OCI-LY1 (cell line): ENCODE results near the gene CFH.
"Not testable (repeated sequence)": the region's sequence is repeated elsewhere in the genome, so short reads cannot be mapped to it uniquely, and the experiment has no call there.

Experiments used
- EZH2 ChIP-seq: fragments of 200-600 bp; sonication (generic), shearing (Covaris generic); IDR thresholded peaks from 2 replicates; pipeline ENCODE4 v1.8.0; 2017; ENCODE audit warnings: borderline replicate concordance, mixed run types, mild to moderate bottlenecking, antibody characterized with exemption, low read length, moderate library complexity, mixed read lengths
- TF ChIP-seq, protein P1 (sequence below): fragments of 200-600 bp; sonication (generic), shearing (Covaris generic); IDR thresholded peaks from 2 replicates; pipeline ENCODE4 v1.5.1; 2017; ENCODE audit warnings: mild to moderate bottlenecking, antibody characterized with exemption, low read length, moderate library complexity, mixed read lengths

DNA sequence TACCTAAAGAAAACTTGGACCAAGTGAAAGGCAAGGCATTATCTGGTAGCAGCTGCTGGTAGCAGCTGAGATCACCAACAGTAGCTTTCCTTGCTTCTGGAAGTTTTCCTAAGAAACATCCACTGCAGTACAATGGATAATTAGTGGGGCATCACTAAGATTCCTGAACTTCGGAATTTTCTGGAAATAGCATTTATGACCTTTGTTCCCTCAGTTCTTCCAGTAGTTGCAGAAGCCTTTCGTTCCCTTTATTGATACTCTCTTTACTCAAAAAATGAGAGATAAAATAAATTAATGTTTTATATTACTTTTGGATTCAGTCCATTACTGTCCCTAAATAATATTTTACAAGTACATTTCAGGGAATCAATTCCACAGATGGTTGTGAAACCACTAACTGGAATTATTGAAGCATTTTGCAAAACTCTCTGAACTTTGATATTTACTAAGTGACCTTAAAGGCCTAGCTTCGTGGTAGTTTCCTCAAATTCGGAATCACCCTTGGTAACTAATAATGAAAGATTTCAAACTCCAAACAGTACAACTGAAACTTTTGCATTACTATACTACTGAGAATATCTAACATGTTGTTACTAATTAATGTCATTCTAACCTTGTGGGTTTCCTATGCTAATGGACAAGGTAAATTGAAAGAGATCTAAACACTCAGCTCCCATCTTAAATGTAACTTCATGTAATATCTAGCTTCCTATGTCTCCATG is 113.3 kb downstream of the CFH start:
- TF ChIP-seq, protein P1, sequence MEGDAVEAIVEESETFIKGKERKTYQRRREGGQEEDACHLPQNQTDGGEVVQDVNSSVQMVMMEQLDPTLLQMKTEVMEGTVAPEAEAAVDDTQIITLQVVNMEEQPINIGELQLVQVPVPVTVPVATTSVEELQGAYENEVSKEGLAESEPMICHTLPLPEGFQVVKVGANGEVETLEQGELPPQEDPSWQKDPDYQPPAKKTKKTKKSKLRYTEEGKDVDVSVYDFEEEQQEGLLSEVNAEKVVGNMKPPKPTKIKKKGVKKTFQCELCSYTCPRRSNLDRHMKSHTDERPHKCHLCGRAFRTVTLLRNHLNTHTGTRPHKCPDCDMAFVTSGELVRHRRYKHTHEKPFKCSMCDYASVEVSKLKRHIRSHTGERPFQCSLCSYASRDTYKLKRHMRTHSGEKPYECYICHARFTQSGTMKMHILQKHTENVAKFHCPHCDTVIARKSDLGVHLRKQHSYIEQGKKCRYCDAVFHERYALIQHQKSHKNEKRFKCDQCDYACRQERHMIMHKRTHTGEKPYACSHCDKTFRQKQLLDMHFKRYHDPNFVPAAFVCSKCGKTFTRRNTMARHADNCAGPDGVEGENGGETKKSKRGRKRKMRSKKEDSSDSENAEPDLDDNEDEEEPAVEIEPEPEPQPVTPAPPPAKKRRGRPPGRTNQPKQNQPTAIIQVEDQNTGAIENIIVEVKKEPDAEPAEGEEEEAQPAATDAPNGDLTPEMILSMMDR, result not testable (repeated sequence)
- TF ChIP-seq EZH2, result not testable (repeated sequence)
